K562 (cell line): Measurements from ENCODE around the gene EFCAB12.
A peak's percentile ranks its signal among the peaks of the same experiment; 100 is the strongest.

Source experiments
- CEBPB ChIP-seq: fragments of 450-650 bp; IDR thresholded peaks from 2 replicates; pipeline ENCODE4 v1.6.1; 2016; ENCODE audit warnings: missing genetic modification characterization, missing compliant biosample characterization
- CTCF ChIP-seq, 3 experiments: IDR thresholded peaks in 2 of 3; conservative IDR thresholded peaks in 1 of 3; 2 replicates each; pipeline ENCODE4 v1.5.1; 2011 to 2012; ENCODE audit warnings: low read length in 3 of 3, mild to moderate bottlenecking in 3 of 3, control low read depth in 2 of 3, improper control_type of control experiment in 1 of 3, inconsistent platforms in 1 of 3, low read depth in 1 of 3, mixed read lengths in 1 of 3, moderate library complexity in 1 of 3; ENCODE audit not compliant: insufficient read depth in 2 of 3
- CXXC5 ChIP-seq: fragments of 250-450 bp; sonication (Bioruptor Pico); IDR thresholded peaks from 2 replicates; pipeline ENCODE4 v1.8.0; 2022; ENCODE audit warnings: inconsistent platforms, mild to moderate bottlenecking, moderate library complexity
- EGR1 ChIP-seq: fragments of 450-650 bp; conservative IDR thresholded peaks from 2 replicates; pipeline ENCODE4 v1.6.1; 2017; ENCODE audit warnings: mild to moderate bottlenecking
- HCFC1 ChIP-seq: IDR thresholded peaks from 2 replicates; pipeline ENCODE4 v1.6.1; 2012; ENCODE audit warnings: low read depth, low read length, improper control_type of control experiment
- JUND ChIP-seq, 2 experiments: IDR thresholded peaks; 2 replicates in 1 of 2; 3 replicates in 1 of 2; pipeline ENCODE4 v1.6.1; 2011; ENCODE audit warnings: borderline replicate concordance in 2 of 2, low read depth in 2 of 2, low read length in 2 of 2, improper control_type of control experiment in 1 of 2, missing biosample characterization in 1 of 2, missing genetic modification characterization in 1 of 2, missing genetic modification reagents in 1 of 2
- KLF16 ChIP-seq: IDR thresholded peaks from 2 replicates; pipeline ENCODE4 v1.6.1; 2016; ENCODE audit warnings: antibody characterized with exemption
- POLR2A ChIP-seq: fragments of 450-650 bp; conservative IDR thresholded peaks from 2 replicates; pipeline ENCODE4 v1.6.1; 2016
- POLR2AphosphoS2 ChIP-seq: IDR thresholded peaks from 2 replicates; pipeline ENCODE4 v1.6.1; 2012; ENCODE audit warnings: low read length, improper control_type of control experiment
- RBM22 ChIP-seq: fragments of 200-400 bp; formaldehyde crosslinking; IDR thresholded peaks from 2 replicates; pipeline ENCODE4 v1.6.1; 2018; ENCODE audit warnings: low read length, low read depth; ENCODE audit not compliant: poor library complexity, severe bottlenecking
- ZBTB33 ChIP-seq: sonication (generic); formaldehyde crosslinking; IDR thresholded peaks from 2 replicates; pipeline ENCODE4 v1.8.1; 2023; ENCODE audit warnings: mild to moderate bottlenecking, missing genetic modification reagents
- TF ChIP-seq, protein P1 (sequence below): fragments of 200-400 bp; formaldehyde crosslinking; IDR thresholded peaks from 2 replicates; pipeline ENCODE4 v1.6.1; 2017; ENCODE audit warnings: mild to moderate bottlenecking, low read depth, low read length, moderate library complexity
- TF ChIP-seq, protein P2 (sequence below): fragments of 450-650 bp; IDR thresholded peaks from 2 replicates; pipeline ENCODE4 v1.6.1; 2018; ENCODE audit warnings: mild to moderate bottlenecking, low read depth; ENCODE audit not compliant: partially characterized antibody
- TF ChIP-seq, protein P3 (sequence below): sonication (generic); formaldehyde crosslinking; IDR thresholded peaks from 2 replicates; pipeline ENCODE4 v1.5.0; 2020; ENCODE audit warnings: missing genetic modification reagents

DNA sequence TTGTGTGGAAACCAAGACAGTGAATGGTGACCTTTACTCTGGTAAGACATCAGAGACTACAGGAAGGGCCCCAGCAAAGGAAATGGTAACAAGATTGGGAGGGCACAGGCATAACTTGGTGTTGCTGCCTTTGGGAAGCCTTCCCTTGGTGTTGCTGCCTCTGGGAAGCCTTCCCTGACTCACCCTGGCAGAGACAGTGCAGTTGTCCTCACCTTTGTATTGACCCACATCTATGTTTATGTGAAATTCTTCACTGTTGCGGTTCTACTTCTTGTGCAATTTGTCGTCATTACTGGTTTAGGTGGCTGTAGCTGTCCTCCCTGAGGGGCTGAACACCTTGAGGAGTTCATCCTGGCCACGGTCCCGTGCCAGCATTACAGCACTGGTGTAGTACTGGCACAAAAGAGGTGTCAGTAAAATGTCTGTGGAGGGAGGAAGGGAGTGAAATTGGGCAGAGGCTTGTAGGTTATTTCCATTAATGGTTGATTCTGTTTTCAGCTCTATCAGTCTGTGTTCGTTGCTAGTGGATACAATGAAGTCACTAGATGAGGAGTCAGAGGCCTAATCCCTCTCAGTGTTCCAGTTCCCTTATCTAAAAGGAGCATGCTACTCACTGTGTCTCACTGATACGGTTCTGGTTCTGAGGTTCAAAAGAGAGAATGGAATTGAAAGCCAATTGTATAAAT is 33.2 kb upstream of the EFCAB12 start:
- TF ChIP-seq CTCF (IDR thresholded peaks at IDR 0.05 in 2 of 3, conservative IDR thresholded peaks at IDR 0.05 in 1 of 3; ENCODE audit: insufficient read depth in 2 of 3, low read depth in 1 of 3, low read length in 3 of 3) (no peak), POLR2A (no peak), CEBPB (tag) (peak; percentile 92), RBM22 (no peak), CXXC5 (0 out of 2 replicates have a peak, but pooled peaks have one; percentile 10), ZBTB33 (CRISPR knock-in tag) (no peak), KLF16 (peak; percentile 91), EGR1 (no peak), POLR2AphosphoS2 (no peak), JUND (IDR thresholded peaks at IDR 0.05; ENCODE audit: borderline replicate concordance, low read depth, low read length) (peak; percentile 83; the same call in 1 of the 2 replicates), JUND (tag; IDR thresholded peaks at IDR 0.05; ENCODE audit: borderline replicate concordance, low read depth, low read length) (peak; percentile 77; the same call in 2 of the 3 replicates), HCFC1 (no peak)
- TF ChIP-seq, protein P1, sequence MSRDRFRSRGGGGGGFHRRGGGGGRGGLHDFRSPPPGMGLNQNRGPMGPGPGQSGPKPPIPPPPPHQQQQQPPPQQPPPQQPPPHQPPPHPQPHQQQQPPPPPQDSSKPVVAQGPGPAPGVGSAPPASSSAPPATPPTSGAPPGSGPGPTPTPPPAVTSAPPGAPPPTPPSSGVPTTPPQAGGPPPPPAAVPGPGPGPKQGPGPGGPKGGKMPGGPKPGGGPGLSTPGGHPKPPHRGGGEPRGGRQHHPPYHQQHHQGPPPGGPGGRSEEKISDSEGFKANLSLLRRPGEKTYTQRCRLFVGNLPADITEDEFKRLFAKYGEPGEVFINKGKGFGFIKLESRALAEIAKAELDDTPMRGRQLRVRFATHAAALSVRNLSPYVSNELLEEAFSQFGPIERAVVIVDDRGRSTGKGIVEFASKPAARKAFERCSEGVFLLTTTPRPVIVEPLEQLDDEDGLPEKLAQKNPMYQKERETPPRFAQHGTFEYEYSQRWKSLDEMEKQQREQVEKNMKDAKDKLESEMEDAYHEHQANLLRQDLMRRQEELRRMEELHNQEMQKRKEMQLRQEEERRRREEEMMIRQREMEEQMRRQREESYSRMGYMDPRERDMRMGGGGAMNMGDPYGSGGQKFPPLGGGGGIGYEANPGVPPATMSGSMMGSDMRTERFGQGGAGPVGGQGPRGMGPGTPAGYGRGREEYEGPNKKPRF: no peak
- TF ChIP-seq, protein P2, sequence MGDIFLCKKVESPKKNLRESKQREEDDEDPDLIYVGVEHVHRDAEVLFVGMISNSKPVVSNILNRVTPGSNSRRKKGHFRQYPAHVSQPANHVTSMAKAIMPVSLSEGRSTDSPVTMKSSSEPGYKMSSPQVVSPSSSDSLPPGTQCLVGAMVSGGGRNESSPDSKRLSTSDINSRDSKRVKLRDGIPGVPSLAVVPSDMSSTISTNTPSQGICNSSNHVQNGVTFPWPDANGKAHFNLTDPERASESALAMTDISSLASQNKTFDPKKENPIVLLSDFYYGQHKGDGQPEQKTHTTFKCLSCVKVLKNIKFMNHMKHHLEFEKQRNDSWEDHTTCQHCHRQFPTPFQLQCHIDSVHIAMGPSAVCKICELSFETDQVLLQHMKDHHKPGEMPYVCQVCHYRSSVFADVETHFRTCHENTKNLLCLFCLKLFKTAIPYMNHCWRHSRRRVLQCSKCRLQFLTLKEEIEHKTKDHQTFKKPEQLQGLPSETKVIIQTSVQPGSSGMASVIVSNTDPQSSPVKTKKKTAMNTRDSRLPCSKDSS: no peak
- TF ChIP-seq, protein P3, sequence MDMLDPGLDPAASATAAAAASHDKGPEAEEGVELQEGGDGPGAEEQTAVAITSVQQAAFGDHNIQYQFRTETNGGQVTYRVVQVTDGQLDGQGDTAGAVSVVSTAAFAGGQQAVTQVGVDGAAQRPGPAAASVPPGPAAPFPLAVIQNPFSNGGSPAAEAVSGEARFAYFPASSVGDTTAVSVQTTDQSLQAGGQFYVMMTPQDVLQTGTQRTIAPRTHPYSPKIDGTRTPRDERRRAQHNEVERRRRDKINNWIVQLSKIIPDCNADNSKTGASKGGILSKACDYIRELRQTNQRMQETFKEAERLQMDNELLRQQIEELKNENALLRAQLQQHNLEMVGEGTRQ (CRISPR knock-in tag): no peak
